Stimulated activated CD8-positive, alpha-beta memory T cell treated with anti-CD3 and anti-CD28 coated beads, Interleukin-12 subunit alpha, Interleukin-12 subunit beta, amount 100 ng/mL, for 1 hour (primary cell): Measurements from ENCODE around the gene STAB2.

ENCODE experiments used
- DNase-seq: peaks from one replicate; pipeline ENCODE4 v3.0.0-alpha.2; 2020; ENCODE audit warnings: low read depth

The STAB2 gene

DNA sequence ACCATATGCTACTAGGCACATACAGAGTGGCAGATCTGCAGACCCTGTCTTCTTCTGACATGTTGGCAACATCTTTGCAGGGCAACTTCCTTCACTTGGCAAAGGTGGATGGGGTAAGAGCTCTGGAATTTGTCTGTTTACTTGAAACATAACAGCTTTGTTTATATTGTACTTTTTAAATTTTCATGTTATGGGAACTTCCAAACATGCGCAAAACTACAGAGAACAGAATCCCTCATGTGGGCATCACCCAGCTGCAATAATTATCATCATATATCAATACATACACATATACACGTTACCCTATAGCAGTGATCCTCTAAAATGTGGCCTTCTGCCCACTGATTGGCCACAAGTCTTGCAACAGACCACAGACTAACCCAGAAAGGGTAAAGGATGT is 103.4 kb downstream of the STAB2 start:
- DNase-seq, result no peak

DNA sequence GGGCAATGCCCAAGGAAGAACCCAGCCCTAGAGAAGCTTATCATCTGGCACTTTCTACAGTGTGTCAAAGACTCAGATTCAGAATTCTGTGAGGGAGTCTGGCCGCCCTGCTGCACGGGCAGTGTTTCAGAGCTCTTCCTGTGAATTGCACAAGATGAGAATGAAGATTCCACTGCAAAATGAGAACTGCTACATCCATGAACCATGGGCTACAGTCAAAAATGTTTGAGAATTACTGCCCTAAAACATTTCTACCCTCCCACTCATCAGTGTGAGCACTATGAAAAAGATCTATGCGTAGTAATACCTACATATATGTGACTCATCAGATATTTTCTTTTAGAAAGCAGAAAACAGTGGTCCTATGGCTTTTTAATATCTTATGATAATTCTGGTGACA is 104.0 kb downstream of the STAB2 start:
- no peak for DNase-seq

DNA sequence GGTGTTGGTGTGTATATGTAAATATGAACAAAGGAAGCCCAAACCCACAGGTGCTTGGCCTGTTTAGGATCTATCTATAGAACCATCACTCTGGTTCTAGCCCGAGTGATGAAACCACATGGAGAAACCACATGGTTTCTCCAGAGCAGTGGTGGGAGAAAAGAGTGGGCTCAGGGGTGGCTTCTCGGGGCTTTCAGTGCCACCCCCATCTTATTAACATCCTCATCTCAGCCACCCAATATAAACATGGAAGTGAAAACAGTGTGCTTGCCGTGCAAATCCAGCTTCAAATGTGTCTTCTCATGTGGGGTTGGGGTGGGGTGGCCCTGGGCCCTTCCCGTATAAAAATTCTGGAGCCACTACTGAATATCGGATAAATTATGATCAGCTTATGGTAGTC is 109.0 kb downstream of the STAB2 start:
- no peak for DNase-seq

DNA sequence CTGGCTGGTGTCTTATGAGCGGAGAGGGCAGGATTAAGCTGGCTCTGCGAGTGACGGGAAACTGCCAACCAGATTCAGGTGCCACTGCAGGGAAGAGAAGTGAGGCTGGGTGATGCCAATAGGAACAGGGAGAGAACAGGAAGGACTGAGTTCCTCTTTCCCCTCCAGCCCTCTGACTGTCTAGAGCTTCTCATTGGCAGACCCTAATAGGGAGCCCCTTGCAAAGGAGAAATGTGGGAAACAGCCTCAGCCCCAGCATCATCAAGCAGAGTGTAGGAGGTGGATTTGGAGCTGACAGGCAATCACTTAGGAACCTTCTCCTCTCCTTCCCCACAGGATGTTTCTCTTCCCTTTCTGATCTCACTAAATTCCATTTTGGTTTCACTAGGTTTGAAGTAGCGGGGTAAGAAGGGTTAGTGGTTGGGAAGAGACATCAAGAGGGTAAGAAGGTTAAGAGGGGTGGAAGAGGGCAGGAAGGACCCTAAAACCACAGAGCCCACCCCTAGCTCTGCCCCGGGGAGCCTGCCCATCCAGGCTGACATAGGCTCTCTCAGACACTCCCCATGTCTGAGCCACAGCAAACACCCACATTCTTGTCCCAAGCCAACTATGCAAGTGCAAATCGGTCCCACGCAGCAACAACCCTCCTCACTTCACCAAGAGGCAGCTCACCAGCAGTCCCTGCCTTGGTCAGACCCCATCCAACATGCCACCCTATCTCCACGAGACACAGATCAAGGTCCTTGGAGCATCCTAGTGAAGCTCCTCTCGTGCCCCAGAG is 111.1 kb downstream of the STAB2 start:
- no peak for DNase-seq

DNA sequence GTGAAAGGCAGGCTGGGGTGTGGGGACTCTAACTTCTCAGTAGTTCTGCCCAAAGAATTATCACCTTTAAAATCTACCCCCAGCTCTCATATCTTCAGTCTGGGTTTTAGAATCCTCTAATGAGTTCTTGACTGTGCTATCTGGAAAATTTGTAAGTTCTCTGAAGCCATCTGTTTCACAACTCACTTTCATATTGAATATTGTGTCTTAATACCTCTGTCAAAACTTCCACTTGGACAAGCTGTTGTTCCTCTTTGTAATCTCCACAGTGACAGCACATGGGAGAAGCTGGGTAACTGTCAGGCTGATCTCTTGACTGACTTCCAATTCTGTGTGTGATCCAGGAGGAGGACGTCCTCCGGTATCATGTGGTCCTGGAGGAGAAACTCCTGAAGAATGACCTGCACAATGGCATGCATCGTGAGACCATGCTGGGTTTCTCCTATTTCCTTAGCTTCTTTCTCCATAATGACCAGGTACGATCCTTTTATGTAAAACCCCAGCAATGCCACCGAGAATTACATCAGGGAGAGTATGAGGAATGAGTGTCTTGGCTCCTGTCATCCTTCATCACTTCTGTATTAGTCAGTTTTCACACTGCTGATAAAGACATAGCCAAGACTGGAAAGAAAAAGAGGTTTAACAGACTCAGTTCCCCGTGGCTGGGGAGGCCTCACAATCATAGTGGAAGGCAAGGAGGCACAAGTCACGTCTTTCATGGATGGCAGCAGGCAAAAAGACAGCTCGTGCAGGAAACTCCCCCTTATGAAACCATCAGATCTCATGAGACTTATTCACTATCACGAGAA is 111.9 kb downstream of the STAB2 start:
- no peak for DNase-seq

DNA sequence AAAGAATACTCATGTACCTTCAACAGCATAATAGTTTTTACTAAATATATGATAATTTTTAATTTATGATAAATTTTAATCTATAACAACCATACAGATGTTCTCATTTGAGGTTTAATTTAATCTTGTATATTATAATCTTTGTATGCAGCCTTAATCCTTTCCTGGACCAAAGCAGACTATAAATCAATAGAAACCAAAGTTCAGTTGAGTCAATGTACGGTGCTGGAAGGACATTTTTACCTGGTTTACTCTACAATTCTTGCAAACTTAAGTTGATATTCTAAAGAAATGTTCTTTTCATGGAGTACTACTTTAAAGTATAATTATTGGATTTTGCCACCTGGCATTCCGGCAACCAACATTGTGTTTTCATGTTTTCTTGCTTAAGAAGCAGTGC is 118.0 kb downstream of the STAB2 start:
- no peak for DNase-seq

DNA sequence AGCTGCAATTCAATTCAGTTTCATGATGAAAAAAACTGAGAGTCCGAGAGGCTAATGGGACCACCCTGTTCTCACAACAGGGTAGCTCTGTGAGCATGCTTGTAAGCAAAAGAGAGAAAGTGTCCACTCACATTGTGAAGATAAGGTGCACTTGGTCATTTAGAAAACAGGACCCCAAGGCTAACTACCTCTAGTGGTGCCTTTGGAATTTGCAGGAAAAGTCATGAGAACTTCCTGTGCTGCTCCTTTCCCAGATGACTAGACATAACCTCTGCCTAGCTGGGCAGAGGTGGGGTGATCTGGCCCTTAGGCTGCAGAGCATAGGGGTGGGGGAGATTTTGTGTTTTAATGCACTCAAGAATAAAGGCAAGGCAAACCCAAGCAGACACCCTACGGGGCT is 118.9 kb downstream of the STAB2 start:
- no peak for DNase-seq

DNA sequence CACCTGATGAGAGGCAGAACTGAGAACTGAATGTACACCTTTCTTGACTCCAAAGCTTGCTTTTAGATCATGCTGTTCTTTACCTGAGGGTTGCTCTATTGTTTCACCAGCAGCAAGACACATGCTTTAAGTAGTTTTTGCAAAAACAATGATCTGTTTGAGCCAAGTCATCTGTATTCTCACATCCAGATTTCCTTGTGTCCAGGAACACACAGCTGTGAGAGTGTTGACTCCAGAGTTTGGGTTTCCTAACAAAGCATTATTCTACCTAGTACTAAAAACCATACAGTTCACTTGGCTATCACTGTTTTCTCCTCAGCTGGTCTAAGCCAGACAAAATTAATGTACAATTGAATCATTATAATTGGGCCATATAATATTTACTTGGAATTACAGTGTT is 120.4 kb downstream of the STAB2 start:
- no peak for DNase-seq

DNA sequence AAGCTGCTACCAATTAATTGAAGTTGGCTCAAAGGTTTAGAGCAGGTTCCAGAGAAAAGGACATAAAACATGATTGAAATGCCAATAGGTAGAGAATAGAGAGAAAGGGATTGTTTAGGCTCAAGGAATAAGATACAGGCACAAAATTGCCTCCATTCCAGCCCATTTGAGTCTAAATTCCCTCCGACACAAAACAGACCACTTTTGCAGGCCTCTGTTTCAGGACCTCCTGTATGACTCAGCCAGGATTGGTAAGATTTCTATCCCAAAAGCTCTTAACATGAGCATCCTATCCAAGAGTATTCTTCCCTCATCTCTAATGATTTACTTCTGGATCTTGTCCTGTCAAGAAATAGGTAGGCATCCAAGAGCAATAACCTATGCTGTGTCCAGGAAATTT is 123.5 kb downstream of the STAB2 start:
- DNase-seq, result no peak

DNA sequence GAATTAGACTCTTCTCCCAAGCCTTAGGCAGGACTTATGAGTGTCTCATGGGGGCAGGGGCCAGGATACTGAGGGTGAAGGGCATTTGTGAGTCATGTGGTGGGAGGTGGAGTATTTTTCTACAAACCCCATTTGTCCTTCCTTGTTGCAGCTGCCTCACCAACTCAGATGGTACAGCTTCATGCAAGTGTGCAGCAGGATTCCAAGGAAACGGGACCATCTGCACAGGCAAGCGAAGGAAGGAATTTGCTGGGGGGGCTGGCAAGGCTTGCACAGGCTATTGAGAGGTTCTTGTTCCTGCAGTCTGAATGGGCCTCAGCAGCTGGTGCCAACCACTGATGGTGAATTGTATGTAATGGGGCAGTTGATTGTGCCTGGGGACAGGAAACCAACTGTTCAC is 125.1 kb downstream of the STAB2 start:
- DNase-seq, result no peak

DNA sequence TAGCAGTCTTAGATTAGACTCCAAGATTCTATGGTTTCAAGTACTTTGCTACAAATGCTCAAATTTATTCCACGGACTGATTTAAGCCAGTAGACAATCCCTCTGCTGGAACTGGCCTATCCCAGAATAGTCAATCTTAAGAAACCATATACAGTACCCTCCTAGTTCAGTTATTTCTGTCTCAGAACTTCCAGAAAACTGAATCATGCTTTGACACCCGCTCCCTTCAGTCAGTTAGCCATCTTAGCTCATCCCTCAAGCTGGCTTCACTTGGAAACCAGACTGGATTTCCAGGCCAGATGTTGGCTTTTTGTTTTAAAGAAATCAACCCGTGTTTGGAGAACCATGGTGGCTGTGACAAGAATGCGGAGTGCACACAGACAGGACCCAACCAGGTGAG is 128.4 kb downstream of the STAB2 start:
- DNase-seq, result no peak

DNA sequence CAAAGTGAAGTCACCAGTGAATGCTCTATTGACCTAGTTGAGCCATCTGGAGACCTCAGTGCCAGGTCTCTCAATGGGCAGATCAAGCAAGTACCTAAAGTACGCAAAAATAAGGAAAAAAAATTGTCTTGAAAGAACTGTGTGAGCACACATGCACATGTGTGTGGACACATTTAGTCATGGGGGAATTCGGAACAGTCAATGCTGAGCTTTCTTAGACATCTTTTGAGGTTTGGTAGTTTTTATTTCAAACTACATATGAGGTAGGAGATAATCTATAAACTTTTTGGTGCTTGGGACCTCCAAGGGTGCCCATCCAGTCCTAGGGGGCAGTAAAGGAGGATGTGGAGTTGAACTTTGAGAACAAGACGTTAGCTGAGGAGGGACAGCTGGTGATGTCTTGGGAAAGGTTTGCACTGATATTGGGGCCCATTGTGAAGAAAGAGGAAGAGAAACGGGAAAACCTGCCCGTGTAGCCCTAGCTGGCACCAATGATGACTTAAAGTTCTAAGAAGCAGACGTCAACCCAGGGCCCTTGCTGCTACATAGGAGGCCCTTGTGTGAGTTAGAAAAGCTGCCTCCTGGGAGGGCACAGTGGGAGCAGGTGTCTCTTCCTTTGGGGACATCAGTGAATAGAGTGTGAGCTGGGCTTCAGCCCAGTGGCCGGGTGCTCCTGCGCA is 129.6 kb downstream of the STAB2 start:
- no peak for DNase-seq

DNA sequence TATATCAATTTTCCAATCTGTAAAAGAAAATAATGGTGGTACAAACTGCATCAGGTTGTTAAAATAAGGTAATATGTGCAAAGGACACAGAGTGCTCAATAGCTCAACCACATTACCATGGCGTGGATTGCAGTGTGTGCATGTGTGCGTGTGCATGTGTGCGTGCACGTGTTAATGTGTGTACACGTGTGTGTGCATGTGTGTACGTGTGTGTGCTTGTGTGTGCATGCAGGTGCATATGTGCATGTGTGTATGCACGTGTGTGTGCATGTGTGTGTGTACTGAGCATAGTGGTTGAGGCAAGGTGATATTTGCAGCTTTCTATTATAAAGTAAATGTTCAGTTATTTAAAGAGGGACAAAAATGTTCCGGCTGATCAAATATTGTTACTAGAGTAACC is 138.3 kb downstream of the STAB2 start:
- DNase-seq, result no peak

DNA sequence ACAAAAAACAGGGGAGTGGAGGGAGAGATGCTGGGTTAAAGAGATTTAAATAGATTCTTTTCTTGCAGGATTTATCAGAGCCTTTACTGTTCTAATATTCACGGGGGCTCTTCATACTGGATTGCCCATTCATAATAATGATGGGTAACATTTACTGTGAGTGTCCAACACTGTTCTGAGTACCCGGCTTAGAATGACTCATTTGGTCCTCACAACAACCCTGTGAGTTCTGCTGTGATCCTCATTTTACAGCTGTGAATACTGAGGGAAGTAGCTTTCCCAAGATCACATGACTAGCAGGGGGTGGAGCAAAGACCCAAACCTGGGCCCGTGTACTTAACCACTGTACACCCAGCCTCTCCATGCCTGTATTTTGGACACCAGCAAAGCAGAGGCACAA is 140.6 kb downstream of the STAB2 start:
- no peak for DNase-seq

DNA sequence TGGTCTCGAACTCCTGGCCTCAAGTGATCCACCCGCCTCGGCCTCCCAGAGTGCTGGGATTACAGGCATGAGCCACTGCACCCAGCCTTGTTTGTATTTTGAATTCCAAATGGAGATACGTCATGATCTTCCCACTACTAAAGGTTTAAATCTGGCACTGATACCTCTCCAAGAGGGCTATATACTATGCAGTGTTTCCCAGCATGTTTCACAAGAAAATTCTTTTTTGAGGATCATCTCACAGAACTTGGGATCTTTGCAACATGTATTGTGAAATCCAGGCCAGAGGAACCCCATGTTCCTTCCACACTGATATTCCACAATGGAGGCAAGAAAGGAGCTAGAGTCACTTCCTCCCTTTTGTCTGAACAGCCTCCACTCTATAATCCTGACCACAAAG is 141.2 kb downstream of the STAB2 start:
- DNase-seq, result no peak

DNA sequence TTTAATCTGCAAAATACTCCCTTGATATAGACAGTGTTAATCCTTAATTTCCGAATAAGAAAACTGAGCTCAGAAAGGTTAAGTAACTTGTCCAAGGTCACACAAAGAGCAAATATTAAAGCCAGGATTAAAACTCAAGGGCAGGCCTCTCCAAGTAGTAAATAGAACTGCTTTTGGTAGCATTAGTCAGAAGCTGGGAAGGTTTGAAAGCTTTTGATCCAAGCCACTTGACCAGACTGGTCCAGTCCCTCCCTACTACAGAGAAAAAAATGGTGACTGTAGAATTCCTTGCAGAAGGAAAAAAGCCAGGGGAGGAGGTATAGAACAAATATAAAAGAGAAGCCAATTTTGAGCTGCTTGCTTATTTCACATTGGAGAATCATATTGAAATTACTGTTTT is 142.4 kb downstream of the STAB2 start:
- DNase-seq, result no peak

DNA sequence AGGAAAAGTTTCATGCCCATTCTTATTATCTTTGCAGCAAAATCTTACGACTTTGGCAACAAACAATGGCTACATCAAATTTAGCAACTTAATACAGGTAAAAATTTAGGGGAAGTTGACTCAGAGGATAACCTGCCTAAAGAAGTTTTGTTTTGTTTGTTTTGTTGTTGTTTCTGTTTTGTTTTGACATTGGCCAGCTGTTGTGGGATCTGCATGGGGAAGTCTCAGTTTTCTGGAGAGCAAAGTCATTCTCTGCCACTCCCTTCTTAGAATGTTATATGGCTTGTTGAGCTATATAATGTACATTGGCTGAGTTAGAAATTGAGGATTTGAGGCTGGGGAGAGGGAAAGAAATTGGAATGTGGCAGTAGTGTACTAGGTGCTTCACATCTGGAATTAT is 144.5 kb downstream of the STAB2 start:
- no peak for DNase-seq

DNA sequence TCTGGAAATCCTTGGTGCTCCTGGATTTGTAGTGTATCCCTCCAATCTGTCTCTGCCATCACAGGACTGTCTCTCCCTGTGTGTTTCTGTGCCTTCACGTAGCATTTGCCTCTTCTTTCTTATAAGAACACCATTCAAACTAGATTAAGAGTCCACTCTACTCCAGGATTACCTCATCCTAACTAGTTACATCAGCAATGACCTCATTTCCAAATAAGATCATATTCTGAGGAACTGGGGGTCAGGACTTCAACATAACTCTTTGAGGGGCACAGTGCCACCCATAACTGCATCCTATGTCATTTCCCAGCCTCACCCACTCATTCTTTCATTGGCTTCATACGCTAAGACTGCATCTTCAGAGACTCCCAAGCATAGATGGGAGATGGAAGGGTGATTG is 147.8 kb downstream of the STAB2 start:
- no peak for DNase-seq

DNA sequence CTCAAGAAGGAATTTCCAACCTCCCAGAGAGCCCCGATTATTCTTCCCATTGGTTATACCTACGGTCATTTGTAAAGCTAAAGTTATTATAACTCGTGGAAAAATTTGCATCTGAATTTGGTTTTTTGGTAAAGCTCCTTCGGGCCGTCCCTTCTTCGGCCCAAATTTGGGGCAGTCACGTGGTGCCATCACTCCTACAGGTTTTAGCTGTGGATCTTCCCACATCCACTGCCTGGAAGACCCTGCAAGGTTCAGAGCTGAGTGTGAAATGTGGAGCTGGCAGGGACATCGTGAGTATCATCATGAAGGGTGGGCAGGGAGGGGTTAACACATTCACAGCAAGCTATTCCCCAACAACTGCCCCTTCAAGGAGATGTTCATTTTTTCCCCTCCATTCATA is 148.2 kb downstream of the STAB2 start:
- DNase-seq, result no peak

DNA sequence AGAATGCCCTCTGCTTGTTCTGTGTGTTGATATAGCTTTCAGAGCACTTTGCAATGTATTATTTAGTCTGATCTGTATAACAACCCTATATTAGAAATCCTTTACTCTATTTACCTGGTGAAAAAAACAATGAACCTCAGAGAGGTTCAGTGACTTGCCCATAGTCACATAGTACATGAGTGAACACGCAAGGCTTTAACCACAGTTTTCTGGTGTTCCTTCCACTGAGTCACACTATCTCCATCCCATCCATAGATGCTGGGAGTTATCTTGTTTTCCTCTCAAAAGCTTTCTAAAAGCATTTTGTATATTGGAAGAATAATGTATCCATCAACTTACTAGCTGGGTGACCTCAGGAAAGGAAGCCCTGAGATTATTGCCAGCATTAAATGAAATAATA is 149.5 kb downstream of the STAB2 start:
- no peak for DNase-seq

DNA sequence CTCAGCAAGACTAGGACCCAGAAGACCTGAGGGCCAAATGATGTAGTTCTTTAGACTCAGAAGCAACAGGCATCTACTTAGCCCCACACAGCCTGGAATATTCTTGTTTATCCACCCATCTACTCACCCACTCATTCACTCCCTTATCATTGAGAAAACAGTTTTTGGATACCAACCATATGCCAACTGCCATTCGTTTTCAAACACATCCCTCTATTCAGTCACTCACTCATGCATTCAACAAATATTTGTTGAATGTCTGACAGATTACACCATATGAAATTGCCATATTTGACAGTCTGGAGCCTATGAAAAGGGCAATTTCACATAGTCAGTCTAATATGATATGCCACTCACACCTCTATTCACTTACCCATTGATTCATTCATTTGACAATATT is 150.8 kb downstream of the STAB2 start:
- DNase-seq, result no peak

DNA sequence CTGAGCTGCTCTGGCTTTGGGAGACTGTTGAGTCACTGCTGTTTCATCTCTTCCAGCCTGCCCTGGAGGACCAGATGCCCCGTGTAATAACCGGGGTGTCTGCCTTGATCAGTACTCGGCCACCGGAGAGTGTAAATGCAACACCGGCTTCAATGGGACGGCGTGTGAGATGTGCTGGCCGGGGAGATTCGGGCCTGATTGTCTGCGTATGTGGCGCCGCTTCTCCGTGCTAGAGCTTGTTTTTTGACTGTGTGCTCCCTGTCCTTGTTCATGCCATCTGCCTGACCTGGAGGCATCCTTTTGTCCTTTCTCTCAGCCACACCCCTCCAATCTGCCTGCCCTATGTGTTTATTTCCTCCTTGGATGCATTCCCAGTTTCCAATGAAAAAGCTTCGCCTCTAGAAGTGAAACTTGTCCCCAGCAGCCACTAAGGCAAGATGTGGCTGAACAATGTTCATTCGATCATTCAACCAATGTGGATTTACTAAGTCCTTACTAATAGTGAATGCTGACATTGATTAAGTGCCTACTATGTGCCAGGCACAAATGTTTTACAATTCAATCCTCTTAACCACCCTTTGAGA is 155.4 kb downstream of the STAB2 start:
- no peak for DNase-seq

DNA sequence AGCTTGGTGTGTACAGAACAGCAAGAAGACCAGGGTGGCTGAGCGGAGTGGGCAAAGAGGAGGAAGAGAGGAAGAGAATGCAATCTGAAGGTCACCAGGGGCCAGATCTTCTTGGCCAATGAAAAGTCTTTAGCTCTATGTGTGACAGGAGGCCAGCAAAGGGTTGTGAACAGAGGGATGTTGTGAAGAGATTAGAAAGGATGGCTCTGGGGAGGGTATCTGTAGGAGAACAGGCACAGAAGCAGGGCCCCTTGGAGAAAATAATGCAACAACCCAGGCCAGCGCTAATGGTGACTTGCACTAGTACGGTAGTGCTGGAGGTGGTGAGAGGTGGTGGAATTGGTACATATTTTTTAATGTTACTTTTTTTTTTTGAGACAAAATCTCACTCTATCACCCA is 156.7 kb downstream of the STAB2 start:
- DNase-seq, result no peak
